IMR-90 (cell line): ENCODE results near the gene PCBP3. TPM values are rescaled to one million over a fixed set of nuclear protein-coding genes. Genes with fewer than 3 reads are reported as not detected.
A peak's percentile ranks its signal among the peaks of the same experiment; 100 is the strongest.

ENCODE experiments used
- ATAC-seq: fragments of 200-7000 bp; cut with Tn5 transposase; 2 replicates; pipeline ENCODE4 v1.9.1; 2020; ENCODE audit warnings: low read depth, mild to moderate bottlenecking, moderate library complexity
- BruUV-seq: library from RNA; stranded (reverse); fragments of 400-500 nt; replicated peaks from 2 replicates; lab custom pipeline; 2021; lab: Mats Ljungman, UMichigan
- CTCF ChIA-PET: fragments of 300-600 bp; formaldehyde crosslinking; extraction: SDS; loops from one replicate; lab custom pipeline; 2021; ENCODE audit warnings: antibody characterized with exemption; lab: Yijun Ruan, JAX
- POLR2A ChIA-PET: fragments of 300-600 bp; sonication (Branson Sonifier 250); formaldehyde crosslinking; loops from one replicate; lab custom pipeline; 2022; ENCODE audit warnings: antibody characterized with exemption; ENCODE audit not compliant: unreplicated experiment; lab: Charles Lee
- DNase-seq: peaks from one replicate; pipeline ENCODE4 v3.0.0; 2013
- H2AFZ ChIP-seq: replicated peaks from 2 replicates; pipeline ENCODE3; 2013; ENCODE audit warnings: low read length, mild to moderate bottlenecking; ENCODE audit not compliant: poor library complexity
- H2AK5ac ChIP-seq: 2 replicates; pipeline ENCODE4 v1.6.1; 2013; ENCODE audit warnings: low read depth, low read length, inconsistent platforms
- H2AK9ac ChIP-seq: replicated peaks from 2 replicates; pipeline ENCODE3; 2013; ENCODE audit warnings: mild to moderate bottlenecking, low read depth, low read length, moderate library complexity; ENCODE audit not compliant: poor library complexity
- H2BK120ac ChIP-seq: 2 replicates; pipeline ENCODE4 v1.6.1; 2013; ENCODE audit warnings: low read depth, low read length, inconsistent platforms
- H2BK15ac ChIP-seq: 3 replicates; pipeline ENCODE4 v1.6.1; 2013; ENCODE audit warnings: low read depth, low read length, inconsistent platforms
- H2BK20ac ChIP-seq: 2 replicates; pipeline ENCODE4 v1.6.1; 2013; ENCODE audit warnings: low read depth, mild to moderate bottlenecking, inconsistent platforms, low read length, moderate library complexity
- H2BK5ac ChIP-seq: 2 replicates; pipeline ENCODE4 v1.6.1; 2013; ENCODE audit warnings: mild to moderate bottlenecking, low read depth, low read length, inconsistent platforms; ENCODE audit not compliant: poor library complexity, severe bottlenecking
- H3K14ac ChIP-seq: replicated peaks from 2 replicates; pipeline ENCODE4 v1.6.1; 2013; ENCODE audit warnings: low read depth, low read length, inconsistent platforms
- H3K18ac ChIP-seq: 2 replicates; pipeline ENCODE4 v1.6.1; 2013; ENCODE audit warnings: low read depth, low read length, control low read depth
- H3K23ac ChIP-seq: 2 replicates; pipeline ENCODE4 v1.6.1; 2013; ENCODE audit warnings: low read depth, low read length, inconsistent platforms
- H3K27ac ChIP-seq: 2 replicates; pipeline ENCODE4 v1.5.1; 2013; ENCODE audit warnings: mild to moderate bottlenecking, control low read depth, low read length; ENCODE audit not compliant: insufficient read depth
- H3K27me3 ChIP-seq: 2 replicates; pipeline ENCODE4 v1.6.1; 2013; ENCODE audit warnings: low read length; ENCODE audit not compliant: control insufficient read depth, insufficient read depth
- H3K36me3 ChIP-seq: 2 replicates; pipeline ENCODE4 v1.6.1; 2013; ENCODE audit warnings: low read length, mixed read lengths; ENCODE audit not compliant: control insufficient read depth, insufficient read depth
- H3K4ac ChIP-seq: 2 replicates; pipeline ENCODE4 v1.6.1; 2013; ENCODE audit warnings: low read depth, low read length, inconsistent platforms
- H3K4me1 ChIP-seq: 2 replicates; pipeline ENCODE4 v1.6.1; 2013; ENCODE audit warnings: low read length, mixed read lengths; ENCODE audit not compliant: control insufficient read depth, insufficient read depth
- H3K4me2 ChIP-seq: 2 replicates; pipeline ENCODE4 v1.6.1; 2013; ENCODE audit warnings: low read depth, mild to moderate bottlenecking, control low read depth, low read length, moderate library complexity
- H3K4me3 ChIP-seq: 2 replicates; pipeline ENCODE4 v1.5.1; 2013; ENCODE audit warnings: low read depth, mild to moderate bottlenecking, control low read depth, low read length, moderate library complexity; ENCODE audit not compliant: insufficient read depth
- H3K56ac ChIP-seq: 2 replicates; pipeline ENCODE4 v1.6.1; 2013; ENCODE audit warnings: low read length, inconsistent platforms; ENCODE audit not compliant: insufficient read depth; ENCODE audit errors: extremely low read depth
- H3K79me1 ChIP-seq, 2 experiments: 2 replicates each; pipeline ENCODE4 v1.6.1; 2013; ENCODE audit warnings: low read length in 2 of 2, inconsistent platforms in 1 of 2, low read depth in 1 of 2
- H3K9ac ChIP-seq: 2 replicates; pipeline ENCODE4 v1.6.1; 2013; ENCODE audit warnings: low read depth, low read length, control low read depth
- H3K9me1 ChIP-seq: 2 replicates; pipeline ENCODE4 v1.6.1; 2013; ENCODE audit warnings: low read length, inconsistent platforms; ENCODE audit not compliant: insufficient read depth
- H3K9me3 ChIP-seq: 2 replicates; pipeline ENCODE4 v1.6.1; 2013; ENCODE audit warnings: low read length; ENCODE audit not compliant: control insufficient read depth, insufficient read depth
- H4K20me1 ChIP-seq: 2 replicates; pipeline ENCODE4 v1.6.1; 2013; ENCODE audit warnings: low read length, inconsistent platforms; ENCODE audit not compliant: insufficient read depth
- H4K5ac ChIP-seq: 2 replicates; pipeline ENCODE4 v1.6.1; 2013; ENCODE audit warnings: mild to moderate bottlenecking, low read depth, low read length, control low read depth
- H4K8ac ChIP-seq, 2 experiments: 2 replicates each; pipeline ENCODE4 v1.6.1; 2013; ENCODE audit warnings: low read depth in 2 of 2, low read length in 2 of 2, control low read depth in 1 of 2, inconsistent platforms in 1 of 2
- H4K91ac ChIP-seq: 2 replicates; pipeline ENCODE4 v1.6.1; 2013; ENCODE audit warnings: low read depth, low read length, inconsistent platforms; ENCODE audit not compliant: insufficient read depth
- BHLHE40 ChIP-seq: fragments of 150-350 bp; IDR thresholded peaks from 2 replicates; pipeline ENCODE4 v1.6.1; 2016; ENCODE audit warnings: mild to moderate bottlenecking, low read depth, low read length
- CEBPB ChIP-seq: IDR thresholded peaks from 2 replicates; pipeline ENCODE4 v1.6.1; 2012; ENCODE audit warnings: low read depth, low read length, improper control_type of control experiment
- CHD1 ChIP-seq: IDR thresholded peaks from 2 replicates; pipeline ENCODE4 v1.6.1; 2012; ENCODE audit warnings: low read depth, low read length, improper control_type of control experiment
- FOS ChIP-seq: fragments of 150-350 bp; IDR thresholded peaks from 2 replicates; pipeline ENCODE4 v1.6.1; 2016; ENCODE audit warnings: low read depth, low read length
- MAFK ChIP-seq: IDR thresholded peaks from 2 replicates; pipeline ENCODE4 v1.6.1; 2012; ENCODE audit warnings: low read depth, low read length, improper control_type of control experiment
- RFX5 ChIP-seq: IDR thresholded peaks from 2 replicates; pipeline ENCODE4 v1.8.0; 2012; ENCODE audit warnings: low read depth, mild to moderate bottlenecking, low read length, moderate library complexity
- WGBS, 2 experiments: methylation state at CpG; one replicate each; pipeline versions ENCODE4 v1.1.5 to v1.1.7; 2013; ENCODE audit warnings: missing lambda C conversion rate in 2 of 2; ENCODE audit not compliant: insufficient read length in 1 of 2; ENCODE audit errors: extremely low coverage in 2 of 2; 5-methylcytosine and 5-hydroxymethylcytosine counted together
- dilution Hi-C: fragments of 300-500 bp; cut with HindIII; formaldehyde crosslinking; loops from one replicate; pipeline ENCODE4 v1.14.3; 2018; ENCODE audit warnings: low sequenced_read_pairs; ENCODE audit not compliant: unreplicated experiment
- in situ Hi-C: fragments of 300-500 bp; cut with MboI; formaldehyde crosslinking; loops from 3 replicates; pipeline ENCODE4 v1.14.3; 2019; ENCODE audit warnings: low sequenced_read_pairs, inconsistent platforms, mixed read lengths
- intact Hi-C: fragments of 100-400 bp; cut with micrococcal nuclease; formaldehyde crosslinking; loops from 2 replicates; pipeline ENCODE4 v1.10.0; 2022
- polyA plus RNA-seq, 3 experiments: library from polyadenylated mRNA; depleted of rRNA; stranded (reverse); fragments of >200 nt; gene quantifications; 2 replicates each; pipeline ENCODE4 v1.2.3, GENCODE V29; 2012; ENCODE audit warnings: low replicate concordance in 1 of 3
- total RNA-seq: library from RNA; depleted of rRNA; stranded (reverse); fragments of >200 nt; gene quantifications from 2 replicates; pipeline ENCODE4 v1.2.3, GENCODE V29; 2012

PCBP3 gene
- total and polyA plus RNA-seq, 2 of the 4 experiments (the other 2 are of a cell fraction) = 2.9 to 3.9 TPM

DNA sequence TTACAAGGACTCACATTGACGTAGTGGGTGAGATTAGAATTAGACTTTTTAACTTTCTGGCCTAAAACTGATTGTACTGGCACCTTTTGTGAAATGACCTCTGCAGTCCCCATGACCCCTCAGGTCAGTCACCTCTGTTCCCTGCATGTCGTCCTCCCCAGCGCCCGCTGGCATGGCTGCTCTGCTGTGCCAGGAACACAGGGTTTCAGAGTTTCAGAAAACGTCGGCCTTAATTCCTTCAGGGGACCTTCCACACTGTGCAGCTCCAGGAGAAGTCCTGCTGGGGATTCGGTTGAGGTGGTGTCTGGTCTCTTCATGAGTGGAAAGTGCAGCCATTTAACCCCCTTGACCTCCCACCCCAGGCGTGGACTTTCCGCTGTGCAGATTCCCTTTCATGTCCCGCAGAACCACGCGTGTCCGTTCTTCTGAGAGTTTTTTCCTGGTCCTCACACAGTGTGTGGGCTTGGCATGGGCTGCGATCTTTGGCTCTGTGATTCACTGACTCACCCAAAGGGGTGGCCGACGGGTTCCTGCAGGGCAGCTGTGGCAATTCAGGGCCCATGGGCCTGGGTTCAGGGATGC is 179.7 kb downstream of the PCBP3 start:
- Histone ChIP-seq H4K8ac (no peak overlapping the region), H3K79me1 (no peaks in the 10 kb centered on the region), H2BK20ac (no peak overlapping the region), H2AK5ac (no peak overlapping the region; the same call in 1 of the 2 replicates), H3K14ac (no peak overlapping the region), H2AK9ac (peak overlapping the region; percentile 68), H4K20me1 (peaks cover 10% of the 10 kb centered on the region; the same call in 1 of the 2 replicates), H3K27me3 (no peaks in the 10 kb centered on the region; the same call in 1 of the 2 replicates), H3K36me3 (no peaks in the 10 kb centered on the region; the same call in 1 of the 2 replicates), H3K56ac (no peak overlapping the region), H3K4me3 (no peak overlapping the region), H3K27ac (no peak overlapping the region), H3K9ac (no peak overlapping the region), H2AFZ (no peak overlapping the region), H3K4ac (no peak overlapping the region; the same call in 1 of the 2 replicates), H2BK15ac (no peak overlapping the region), H4K91ac (no peak overlapping the region), H3K18ac (no peak overlapping the region), H3K9me3 (no peaks in the 10 kb centered on the region), H3K23ac (no peak overlapping the region), H3K4me1 (peaks cover 15% of the 10 kb centered on the region), H4K5ac (no peak overlapping the region), H3K9me1 (peaks cover 11% of the 10 kb centered on the region), H2BK5ac (no peak overlapping the region), H2BK120ac (no peak overlapping the region), H3K4me2 (no peak overlapping the region)
- CTCF ChIA-PET = no interaction called here
- POLR2A ChIA-PET = no interaction called here
- ATAC-seq = no peak
- WGBS, 2 experiments = 100% methylated on average over 5 of the region's 16 CpGs; no CpG with 5 or more reads in 1 of the 2 experiments
- TF ChIP-seq CHD1 (no peak), RFX5 (no peak), CEBPB (no peak), FOS (no peak), MAFK (no peak), BHLHE40 (no peak)
- in situ Hi-C loops = loop anchor here (5.0 to 10.0 kb wide), 3 partner anchors 358 to 678 kb away; no protein-coding TSS in a partner anchor
- DNase-seq = no peak
- no TSS peak for BruUV-seq
- dilution Hi-C loops = no loop called here
- intact Hi-C loops = loop anchor here (5.0 kb wide), 3 partner anchors 59 to 386 kb away; no protein-coding TSS in a partner anchor
